Panc1 (cell line): ENCODE data around the gene IL17D. TPM values are rescaled to one million over a fixed set of nuclear protein-coding genes. Genes with fewer than 3 reads are reported as not detected.

ENCODE experiments used
- ATAC-seq: fragments of 200-7000 bp; cut with Tn5 transposase; 2 replicates; pipeline ENCODE4 v1.9.1; 2020; ENCODE audit warnings: mild to moderate bottlenecking, moderate library complexity
- BruUV-seq: library from RNA; stranded (reverse); fragments of 400-500 nt; replicated peaks from 2 replicates; lab custom pipeline; 2021; lab: Mats Ljungman, UMichigan
- CTCF ChIA-PET: fragments of 300-600 bp; sonication (Branson Sonifier 250); formaldehyde crosslinking; loops from one replicate; lab custom pipeline; 2022; ENCODE audit warnings: antibody characterized with exemption; lab: Charles Lee
- POLR2A ChIA-PET: fragments of 300-600 bp; sonication (Branson Sonifier 250); formaldehyde crosslinking; loops from one replicate; lab custom pipeline; 2022; ENCODE audit warnings: antibody characterized with exemption; lab: Charles Lee
- DNase-seq: peaks from one replicate; pipeline ENCODE4 v3.0.0-alpha.2; 2010; ENCODE audit warnings: low read depth, low spot score
- H3K27ac ChIP-seq: 2 replicates; pipeline ENCODE4 v1.5.1; 2011; ENCODE audit warnings: mild to moderate bottlenecking, low read length, inconsistent platforms
- H3K27me3 ChIP-seq: fragments of 200-500 bp; sonication (Bioruptor generic); 2 replicates; pipeline ENCODE4 v1.6.0; 2014; ENCODE audit warnings: low read length, inconsistent platforms; ENCODE audit not compliant: control insufficient read depth, insufficient read depth
- H3K36me3 ChIP-seq: fragments of 200-500 bp; sonication (Bioruptor generic); 2 replicates; pipeline ENCODE4 v1.5.1; 2014; ENCODE audit warnings: inconsistent platforms, mild to moderate bottlenecking, low read length, moderate library complexity; ENCODE audit not compliant: control insufficient read depth, insufficient read depth
- H3K4me1 ChIP-seq: 2 replicates; pipeline ENCODE4 v1.5.1; 2011; ENCODE audit warnings: inconsistent platforms, mild to moderate bottlenecking, low read length, moderate library complexity; ENCODE audit not compliant: control insufficient read depth, insufficient read depth
- H3K4me3 ChIP-seq, 2 experiments: 2 replicates each; pipeline ENCODE4 v1.5.1; 2011 to 2012; ENCODE audit warnings: low read depth in 2 of 2, low read length in 2 of 2, mild to moderate bottlenecking in 2 of 2, inconsistent platforms in 1 of 2, moderate library complexity in 1 of 2
- H3K9me3 ChIP-seq: fragments of 200-500 bp; sonication (Bioruptor generic); 2 replicates; pipeline ENCODE4 v1.5.1; 2014; ENCODE audit warnings: low read depth, mild to moderate bottlenecking, inconsistent platforms, low read length, moderate library complexity; ENCODE audit not compliant: control insufficient read depth, insufficient read depth
- POLR2AphosphoS5 ChIP-seq: IDR thresholded peaks from 2 replicates; pipeline ENCODE4 v1.6.1; 2012; ENCODE audit warnings: mild to moderate bottlenecking, low read depth, low read length, moderate library complexity
- SIN3A ChIP-seq: IDR thresholded peaks from 2 replicates; pipeline ENCODE4 v1.6.1; 2012; ENCODE audit warnings: low read depth, mild to moderate bottlenecking, low read length, moderate library complexity, borderline replicate concordance; ENCODE audit not compliant: insufficient read depth
- TCF7L2 ChIP-seq: IDR thresholded peaks from 2 replicates; pipeline ENCODE4 v1.6.1; 2011; ENCODE audit warnings: mild to moderate bottlenecking, low read depth, low read length, inconsistent platforms
- in situ Hi-C: cut with HindIII; loops from 2 replicates; pipeline ENCODE4 v1.10.0; 2016; ENCODE audit warnings: low sequenced_read_pairs, low pct_unique_long_range_greater_than_20kb
- intact Hi-C: fragments of 100-400 bp; cut with micrococcal nuclease; formaldehyde crosslinking; loops from one replicate; pipeline ENCODE4 v1.10.0; 2022; ENCODE audit not compliant: unreplicated experiment
- total RNA-seq: library from RNA; stranded (reverse); gene quantifications from one replicate; pipeline ENCODE4 v1.2.1, GENCODE V29; 2021; ENCODE audit not compliant: unreplicated experiment
- TF ChIP-seq, protein P1 (sequence below), 2 experiments: IDR thresholded peaks; 2 replicates each; pipeline ENCODE4 v1.6.1; 2011 to 2012; ENCODE audit warnings: low read depth in 2 of 2, control low read depth in 1 of 2, low read length in 1 of 2, mild to moderate bottlenecking in 1 of 2, moderate library complexity in 1 of 2; ENCODE audit not compliant: insufficient read depth in 1 of 2
- TF ChIP-seq, protein P2 (sequence below): fragments of 450-650 bp; IDR thresholded peaks from 2 replicates; pipeline ENCODE4 v1.5.1; 2017; ENCODE audit warnings: mild to moderate bottlenecking

Gene IL17D
- total RNA-seq, 1 experiment from 2014 or later = 0.46 TPM

DNA sequence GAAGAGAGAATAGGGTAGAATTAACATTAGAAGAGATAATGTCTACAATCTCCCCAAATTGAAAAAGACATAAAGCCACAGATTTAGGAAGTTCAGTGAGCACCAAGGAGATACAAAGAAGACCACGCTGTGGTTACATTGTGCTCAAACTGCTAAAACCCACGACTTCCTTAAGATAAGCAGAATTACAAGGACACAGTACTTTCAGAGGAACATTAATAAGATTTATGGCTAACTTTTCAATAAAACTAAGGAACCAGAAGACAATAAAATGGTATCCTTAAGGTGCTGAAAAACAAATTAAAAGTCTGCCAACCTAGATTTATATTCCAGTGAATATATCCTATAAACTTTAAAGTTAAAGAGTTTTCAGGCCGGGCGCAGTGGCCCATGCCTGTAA is 7.4 kb upstream of the IL17D start:
- intact Hi-C loops (no loop called here), in situ Hi-C loops (no loop called here)
- DNase-seq (no peak), ATAC-seq (no peak)
- H3K36me3 ChIP-seq = no peaks in the 10 kb centered on the region
- H3K27me3 ChIP-seq = no peaks in the 10 kb centered on the region
- ChIA-PET POLR2A (no interaction called here), CTCF (no interaction called here)
- TF ChIP-seq, protein P1, sequence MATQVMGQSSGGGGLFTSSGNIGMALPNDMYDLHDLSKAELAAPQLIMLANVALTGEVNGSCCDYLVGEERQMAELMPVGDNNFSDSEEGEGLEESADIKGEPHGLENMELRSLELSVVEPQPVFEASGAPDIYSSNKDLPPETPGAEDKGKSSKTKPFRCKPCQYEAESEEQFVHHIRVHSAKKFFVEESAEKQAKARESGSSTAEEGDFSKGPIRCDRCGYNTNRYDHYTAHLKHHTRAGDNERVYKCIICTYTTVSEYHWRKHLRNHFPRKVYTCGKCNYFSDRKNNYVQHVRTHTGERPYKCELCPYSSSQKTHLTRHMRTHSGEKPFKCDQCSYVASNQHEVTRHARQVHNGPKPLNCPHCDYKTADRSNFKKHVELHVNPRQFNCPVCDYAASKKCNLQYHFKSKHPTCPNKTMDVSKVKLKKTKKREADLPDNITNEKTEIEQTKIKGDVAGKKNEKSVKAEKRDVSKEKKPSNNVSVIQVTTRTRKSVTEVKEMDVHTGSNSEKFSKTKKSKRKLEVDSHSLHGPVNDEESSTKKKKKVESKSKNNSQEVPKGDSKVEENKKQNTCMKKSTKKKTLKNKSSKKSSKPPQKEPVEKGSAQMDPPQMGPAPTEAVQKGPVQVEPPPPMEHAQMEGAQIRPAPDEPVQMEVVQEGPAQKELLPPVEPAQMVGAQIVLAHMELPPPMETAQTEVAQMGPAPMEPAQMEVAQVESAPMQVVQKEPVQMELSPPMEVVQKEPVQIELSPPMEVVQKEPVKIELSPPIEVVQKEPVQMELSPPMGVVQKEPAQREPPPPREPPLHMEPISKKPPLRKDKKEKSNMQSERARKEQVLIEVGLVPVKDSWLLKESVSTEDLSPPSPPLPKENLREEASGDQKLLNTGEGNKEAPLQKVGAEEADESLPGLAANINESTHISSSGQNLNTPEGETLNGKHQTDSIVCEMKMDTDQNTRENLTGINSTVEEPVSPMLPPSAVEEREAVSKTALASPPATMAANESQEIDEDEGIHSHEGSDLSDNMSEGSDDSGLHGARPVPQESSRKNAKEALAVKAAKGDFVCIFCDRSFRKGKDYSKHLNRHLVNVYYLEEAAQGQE (IDR thresholded peaks at IDR 0.05; ENCODE audit: insufficient read depth in 1 of 2, low read depth in 2 of 2, low read length in 1 of 2) = no peak
- TF ChIP-seq SIN3A = no peak
- TF ChIP-seq TCF7L2 = no peak
- TF ChIP-seq, protein P2, sequence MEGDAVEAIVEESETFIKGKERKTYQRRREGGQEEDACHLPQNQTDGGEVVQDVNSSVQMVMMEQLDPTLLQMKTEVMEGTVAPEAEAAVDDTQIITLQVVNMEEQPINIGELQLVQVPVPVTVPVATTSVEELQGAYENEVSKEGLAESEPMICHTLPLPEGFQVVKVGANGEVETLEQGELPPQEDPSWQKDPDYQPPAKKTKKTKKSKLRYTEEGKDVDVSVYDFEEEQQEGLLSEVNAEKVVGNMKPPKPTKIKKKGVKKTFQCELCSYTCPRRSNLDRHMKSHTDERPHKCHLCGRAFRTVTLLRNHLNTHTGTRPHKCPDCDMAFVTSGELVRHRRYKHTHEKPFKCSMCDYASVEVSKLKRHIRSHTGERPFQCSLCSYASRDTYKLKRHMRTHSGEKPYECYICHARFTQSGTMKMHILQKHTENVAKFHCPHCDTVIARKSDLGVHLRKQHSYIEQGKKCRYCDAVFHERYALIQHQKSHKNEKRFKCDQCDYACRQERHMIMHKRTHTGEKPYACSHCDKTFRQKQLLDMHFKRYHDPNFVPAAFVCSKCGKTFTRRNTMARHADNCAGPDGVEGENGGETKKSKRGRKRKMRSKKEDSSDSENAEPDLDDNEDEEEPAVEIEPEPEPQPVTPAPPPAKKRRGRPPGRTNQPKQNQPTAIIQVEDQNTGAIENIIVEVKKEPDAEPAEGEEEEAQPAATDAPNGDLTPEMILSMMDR = no peak
- no peak for TF ChIP-seq POLR2AphosphoS5
- BruUV-seq = no TSS peak
- H3K4me1 ChIP-seq = no peaks in the 10 kb centered on the region
- H3K4me3 ChIP-seq = no peak overlapping the region
- no peak overlapping the region for H3K27ac ChIP-seq
- no peaks in the 10 kb centered on the region for H3K9me3 ChIP-seq

DNA sequence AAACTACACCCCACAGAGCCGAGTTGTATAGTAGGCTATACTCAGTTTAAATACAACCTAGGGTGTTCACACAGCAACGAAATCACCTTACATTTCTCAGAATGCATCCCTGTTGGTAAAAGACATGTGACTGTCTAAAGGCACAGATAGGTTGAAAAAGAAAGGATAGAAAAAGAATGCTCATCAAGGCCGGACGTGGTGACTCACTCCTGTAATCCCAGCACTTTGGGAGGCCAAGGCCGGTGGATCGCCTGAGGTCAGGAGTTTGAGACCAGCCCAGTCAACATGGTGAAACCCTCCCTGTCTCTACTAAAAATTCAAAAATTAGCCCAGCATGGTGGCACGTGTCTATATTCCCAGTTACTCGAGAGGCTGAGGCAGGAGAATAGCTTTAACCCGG is 3.8 kb upstream of the IL17D start:
- peaks cover 3% of the 10 kb centered on the region; the same call in 1 of the 2 replicates for H3K27me3 ChIP-seq
- ChIA-PET POLR2A (no interaction called here), CTCF (no interaction called here)
- intact Hi-C loops (loop anchor here (5.0 kb wide), 1 partner anchor 202 kb away; no protein-coding TSS in a partner anchor), in situ Hi-C loops (no loop called here)
- no peaks in the 10 kb centered on the region for H3K9me3 ChIP-seq
- no peak overlapping the region for H3K27ac ChIP-seq
- H3K4me1 ChIP-seq = no peaks in the 10 kb centered on the region; the same call in 1 of the 2 replicates
- ATAC-seq (no peak), DNase-seq (no peak)
- BruUV-seq = no TSS peak
- TF ChIP-seq SIN3A = no peak
- TF ChIP-seq, protein P1 (IDR thresholded peaks at IDR 0.05; ENCODE audit: insufficient read depth in 1 of 2, low read depth in 2 of 2, low read length in 1 of 2) = no peak
- no peak for TF ChIP-seq POLR2AphosphoS5
- TF ChIP-seq, protein P2 = no peak
- no peak overlapping the region for H3K4me3 ChIP-seq
- no peaks in the 10 kb centered on the region for H3K36me3 ChIP-seq
